ENCODE data around the gene MCM7. TPM values are rescaled to one million over a fixed set of nuclear protein-coding genes. Genes with fewer than 3 reads are reported as not detected.
A peak's percentile ranks its signal among the peaks of the same experiment; 100 is the strongest.

Gene MCM7
- polyA plus RNA-seq, 1 donor (not counting 4 experiments of a cell fraction or from before 2014, with no cell fraction given), result 46.8 TPM

DNA sequence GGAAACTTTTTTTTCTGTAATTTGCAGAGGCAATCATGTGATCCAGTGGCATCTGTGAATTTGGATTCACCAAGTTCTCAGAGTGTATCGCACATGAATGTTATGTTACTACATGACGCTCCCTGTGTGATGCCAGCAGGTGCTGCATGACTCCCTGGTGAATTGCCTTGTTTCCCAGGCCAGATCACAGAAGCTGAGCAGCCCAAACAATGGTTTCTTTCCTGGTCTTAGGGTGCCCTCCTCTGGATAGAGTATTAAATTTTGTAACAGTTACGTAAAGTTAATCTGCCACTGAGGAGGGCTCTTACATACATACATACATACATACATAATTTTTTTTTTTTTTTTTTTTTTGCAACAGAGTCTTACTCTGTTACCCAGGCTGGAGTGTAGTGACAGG, 48.0 kb downstream of the MCM7 start:
- H4K20me1 ChIP-seq (ENCODE audit: control insufficient read depth, extremely low read depth, insufficient read depth, low read length), result no peaks in the 10 kb centered on the region
- DNase-seq (ENCODE audit: low read depth, low spot score) (peak; percentile 63), FAIRE-seq (peak; percentile 53)
- no peak for TF ChIP-seq EZH2 (IDR thresholded peaks at IDR 0.05; ENCODE audit: low read length)
- TF ChIP-seq, protein P1, sequence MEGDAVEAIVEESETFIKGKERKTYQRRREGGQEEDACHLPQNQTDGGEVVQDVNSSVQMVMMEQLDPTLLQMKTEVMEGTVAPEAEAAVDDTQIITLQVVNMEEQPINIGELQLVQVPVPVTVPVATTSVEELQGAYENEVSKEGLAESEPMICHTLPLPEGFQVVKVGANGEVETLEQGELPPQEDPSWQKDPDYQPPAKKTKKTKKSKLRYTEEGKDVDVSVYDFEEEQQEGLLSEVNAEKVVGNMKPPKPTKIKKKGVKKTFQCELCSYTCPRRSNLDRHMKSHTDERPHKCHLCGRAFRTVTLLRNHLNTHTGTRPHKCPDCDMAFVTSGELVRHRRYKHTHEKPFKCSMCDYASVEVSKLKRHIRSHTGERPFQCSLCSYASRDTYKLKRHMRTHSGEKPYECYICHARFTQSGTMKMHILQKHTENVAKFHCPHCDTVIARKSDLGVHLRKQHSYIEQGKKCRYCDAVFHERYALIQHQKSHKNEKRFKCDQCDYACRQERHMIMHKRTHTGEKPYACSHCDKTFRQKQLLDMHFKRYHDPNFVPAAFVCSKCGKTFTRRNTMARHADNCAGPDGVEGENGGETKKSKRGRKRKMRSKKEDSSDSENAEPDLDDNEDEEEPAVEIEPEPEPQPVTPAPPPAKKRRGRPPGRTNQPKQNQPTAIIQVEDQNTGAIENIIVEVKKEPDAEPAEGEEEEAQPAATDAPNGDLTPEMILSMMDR (optimal IDR thresholded peaks at IDR 0.05 in 1 of 3, IDR thresholded peaks at IDR 0.05 in 1 of 3, conservative IDR thresholded peaks at IDR 0.05 in 1 of 3; ENCODE audit: extremely low read depth in 1 of 3, insufficient read depth in 2 of 3, low read length in 3 of 3), result peak in 2 of 3 experiments; percentile 54 to 57
- H3K27ac ChIP-seq (ENCODE audit: control insufficient read depth, insufficient read depth, low read length), result peak overlapping the region; percentile 13
- H3K27me3 ChIP-seq (ENCODE audit: control insufficient read depth, extremely low read depth, insufficient read depth, low read length), result no peaks in the 10 kb centered on the region
- peaks cover 11% of the 10 kb centered on the region for H3K4me1 ChIP-seq (ENCODE audit: control insufficient read depth, extremely low read depth, insufficient read depth, low read length)
- H2AFZ ChIP-seq (ENCODE audit: control insufficient read depth, low read length), result no peak overlapping the region
- no peak overlapping the region for H3K4me3 ChIP-seq (ENCODE audit: control insufficient read depth in 2 of 3, extremely low read depth in 1 of 3, insufficient read depth in 2 of 3, low read depth in 1 of 3, low read length in 3 of 3)
- peaks cover 16% of the 10 kb centered on the region for H3K79me2 ChIP-seq (ENCODE audit: control insufficient read depth, insufficient read depth, low read length)
- dilution Hi-C loops (cut with MboI; ENCODE audit: extremely low pct_ligation_motif_present, low sequenced_read_pairs), result no loop called here
- H3K9ac ChIP-seq (ENCODE audit: control insufficient read depth, extremely low read depth, insufficient read depth, low read length), result no peak overlapping the region
- H3K9me1 ChIP-seq (ENCODE audit: control insufficient read depth, extremely low read depth, insufficient read depth, low read length), result no peaks in the 10 kb centered on the region
- no peaks in the 10 kb centered on the region for H3K9me3 ChIP-seq (ENCODE audit: control insufficient read depth, low read depth, low read length)
- H3K4me2 ChIP-seq (ENCODE audit: control insufficient read depth, extremely low read depth, insufficient read depth, low read depth, low read length), result no peak overlapping the region
- peaks cover 3 to 10% of the 10 kb centered on the region in 2 experiments for H3K36me3 ChIP-seq (ENCODE audit: control insufficient read depth in 2 of 2, extremely low read depth in 1 of 2, insufficient read depth in 2 of 2, low read length in 2 of 2)

DNA sequence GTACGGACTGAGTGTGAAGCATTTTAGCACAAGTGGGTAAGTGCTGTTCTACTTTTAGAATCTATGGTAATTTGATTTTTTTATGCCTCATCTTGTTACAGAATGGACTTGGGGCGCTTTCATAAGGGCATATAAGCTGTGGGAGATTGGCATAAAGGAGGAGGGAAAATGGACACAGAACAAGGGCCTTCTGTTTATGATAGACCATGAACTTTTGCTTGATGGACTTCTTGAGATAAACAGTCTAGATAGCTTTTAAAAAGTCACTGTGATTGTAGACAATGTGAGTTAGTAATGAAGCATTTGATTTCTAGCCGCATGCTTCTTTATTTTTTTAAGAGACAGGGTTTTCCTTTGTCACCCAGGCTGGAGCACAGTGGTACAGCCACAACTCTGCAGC, 49.6 kb downstream of the MCM7 start:
- H3K4me2 ChIP-seq (ENCODE audit: control insufficient read depth, extremely low read depth, insufficient read depth, low read depth, low read length), result no peak overlapping the region
- H3K9me3 ChIP-seq (ENCODE audit: control insufficient read depth, low read depth, low read length), result no peaks in the 10 kb centered on the region
- peaks cover 16% of the 10 kb centered on the region for H3K79me2 ChIP-seq (ENCODE audit: control insufficient read depth, insufficient read depth, low read length)
- no peaks in the 10 kb centered on the region for H3K27me3 ChIP-seq (ENCODE audit: control insufficient read depth, extremely low read depth, insufficient read depth, low read length)
- H3K4me1 ChIP-seq (ENCODE audit: control insufficient read depth, extremely low read depth, insufficient read depth, low read length), result peaks cover 11% of the 10 kb centered on the region
- no peaks in the 10 kb centered on the region for H4K20me1 ChIP-seq (ENCODE audit: control insufficient read depth, extremely low read depth, insufficient read depth, low read length)
- no peaks in the 10 kb centered on the region for H3K36me3 ChIP-seq (ENCODE audit: control insufficient read depth in 2 of 2, extremely low read depth in 1 of 2, insufficient read depth in 2 of 2, low read length in 2 of 2)
- dilution Hi-C loops (cut with MboI; ENCODE audit: extremely low pct_ligation_motif_present, low sequenced_read_pairs), result no loop called here
- H2AFZ ChIP-seq (ENCODE audit: control insufficient read depth, low read length), result no peak overlapping the region
- H3K4me3 ChIP-seq (ENCODE audit: control insufficient read depth in 2 of 3, extremely low read depth in 1 of 3, insufficient read depth in 2 of 3, low read depth in 1 of 3, low read length in 3 of 3), result no peak overlapping the region
- DNase-seq (ENCODE audit: low read depth, low spot score), result no peak
- no peak overlapping the region for H3K27ac ChIP-seq (ENCODE audit: control insufficient read depth, insufficient read depth, low read length)
- no peak overlapping the region for H3K9ac ChIP-seq (ENCODE audit: control insufficient read depth, extremely low read depth, insufficient read depth, low read length)
- no peaks in the 10 kb centered on the region for H3K9me1 ChIP-seq (ENCODE audit: control insufficient read depth, extremely low read depth, insufficient read depth, low read length)
- FAIRE-seq, result no peak
- TF ChIP-seq EZH2 (IDR thresholded peaks at IDR 0.05; ENCODE audit: low read length), result no peak
- TF ChIP-seq, protein P1 (optimal IDR thresholded peaks at IDR 0.05 in 1 of 3, IDR thresholded peaks at IDR 0.05 in 1 of 3, conservative IDR thresholded peaks at IDR 0.05 in 1 of 3; ENCODE audit: extremely low read depth in 1 of 3, insufficient read depth in 2 of 3, low read length in 3 of 3), result no peak

All from keratinocyte (primary cell).